A549 (cell line): Measurements from ENCODE around the gene LRP4.

Experiments
- ATOH8 ChIP-seq: fragments of 250-450 bp; sonication (Bioruptor Pico); IDR thresholded peaks from 2 replicates; pipeline ENCODE4 v1.5.0; 2020; ENCODE audit warnings: low read depth, mild to moderate bottlenecking, moderate library complexity
- CTCF ChIP-seq: fragments of >200 bp; sonication (Bioruptor Twin); formaldehyde crosslinking; IDR thresholded peaks from 3 replicates; pipeline ENCODE4 v1.5.1; 2016
- EP300 ChIP-seq, 2 experiments: fragments of >200 bp; sonication (Bioruptor Twin); formaldehyde crosslinking; IDR thresholded peaks; 2 replicates in 1 of 2; 3 replicates in 1 of 2; pipeline ENCODE4 v1.6.1; 2016 to 2017
- HEYL ChIP-seq: fragments of 250-450 bp; sonication (Bioruptor Pico); IDR thresholded peaks from 2 replicates; pipeline ENCODE4 v1.8.0; 2021; ENCODE audit warnings: mild to moderate bottlenecking, moderate library complexity
- JUN ChIP-seq, 2 experiments: fragments of >200 bp; sonication (Bioruptor Twin); formaldehyde crosslinking; IDR thresholded peaks; 2 replicates in 1 of 2; 3 replicates in 1 of 2; pipeline ENCODE4 v1.6.1; 2016 to 2017
- MAX ChIP-seq: IDR thresholded peaks from 2 replicates; pipeline ENCODE4 v1.6.1; 2012
- POLR2A ChIP-seq: IDR thresholded peaks from 2 replicates; pipeline ENCODE4 v1.6.1; 2012; ENCODE audit warnings: mild to moderate bottlenecking, low read length
- RAD21 ChIP-seq, 2 experiments: fragments of >200 bp in 1 of 2; sonication (Bioruptor Twin) in 1 of 2; formaldehyde crosslinking in 1 of 2; IDR thresholded peaks in 1 of 2; conservative IDR thresholded peaks in 1 of 2; 2 replicates in 1 of 2; 3 replicates in 1 of 2; pipeline ENCODE4 v1.6.1; 2012 to 2018; ENCODE audit warnings: inconsistent platforms in 1 of 2
- RNF2 ChIP-seq: fragments of 200-600 bp; sonication (generic); IDR thresholded peaks from 2 replicates; pipeline ENCODE4 v1.6.1; 2016; ENCODE audit warnings: low read depth, mild to moderate bottlenecking, antibody characterized with exemption, moderate library complexity, borderline replicate concordance
- TF ChIP-seq, protein P1 (sequence below): IDR thresholded peaks from 2 replicates; pipeline ENCODE4 v1.6.1; 2012
- TF ChIP-seq, protein P2 (sequence below): fragments of 250-450 bp; sonication (Bioruptor Pico); IDR thresholded peaks from 2 replicates; pipeline ENCODE4 v1.5.0; 2021; ENCODE audit warnings: mild to moderate bottlenecking, moderate library complexity, borderline replicate concordance

DNA sequence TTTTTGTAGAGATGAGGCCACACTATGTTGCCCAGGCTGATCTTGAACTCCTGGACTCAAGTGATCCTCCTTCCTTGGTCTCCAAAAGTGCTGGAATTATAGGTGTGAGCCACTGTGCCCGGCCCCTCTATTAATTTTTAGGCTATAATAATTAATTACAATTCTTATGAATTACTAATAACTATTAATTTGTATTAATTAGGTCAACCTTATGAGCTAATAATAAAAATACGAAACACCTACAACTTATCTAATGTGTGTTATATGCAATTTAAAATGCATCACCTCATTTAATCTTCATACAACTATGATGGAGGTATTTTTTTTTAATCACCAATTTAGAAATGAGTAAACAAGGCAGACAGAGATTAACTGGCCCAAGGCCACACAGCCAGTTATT lies 26.2 kb downstream of the LRP4 start:
- TF ChIP-seq CTCF, result no peak
- TF ChIP-seq RNF2, result no peak
- no peak for TF ChIP-seq ATOH8 (CRISPR knock-in tag)
- TF ChIP-seq, protein P1, sequence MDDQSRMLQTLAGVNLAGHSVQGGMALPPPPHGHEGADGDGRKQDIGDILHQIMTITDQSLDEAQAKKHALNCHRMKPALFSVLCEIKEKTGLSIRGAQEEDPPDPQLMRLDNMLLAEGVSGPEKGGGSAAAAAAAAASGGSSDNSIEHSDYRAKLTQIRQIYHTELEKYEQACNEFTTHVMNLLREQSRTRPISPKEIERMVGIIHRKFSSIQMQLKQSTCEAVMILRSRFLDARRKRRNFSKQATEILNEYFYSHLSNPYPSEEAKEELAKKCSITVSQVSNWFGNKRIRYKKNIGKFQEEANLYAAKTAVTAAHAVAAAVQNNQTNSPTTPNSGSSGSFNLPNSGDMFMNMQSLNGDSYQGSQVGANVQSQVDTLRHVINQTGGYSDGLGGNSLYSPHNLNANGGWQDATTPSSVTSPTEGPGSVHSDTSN, result no peak
- no peak for TF ChIP-seq MAX
- TF ChIP-seq, protein P2, sequence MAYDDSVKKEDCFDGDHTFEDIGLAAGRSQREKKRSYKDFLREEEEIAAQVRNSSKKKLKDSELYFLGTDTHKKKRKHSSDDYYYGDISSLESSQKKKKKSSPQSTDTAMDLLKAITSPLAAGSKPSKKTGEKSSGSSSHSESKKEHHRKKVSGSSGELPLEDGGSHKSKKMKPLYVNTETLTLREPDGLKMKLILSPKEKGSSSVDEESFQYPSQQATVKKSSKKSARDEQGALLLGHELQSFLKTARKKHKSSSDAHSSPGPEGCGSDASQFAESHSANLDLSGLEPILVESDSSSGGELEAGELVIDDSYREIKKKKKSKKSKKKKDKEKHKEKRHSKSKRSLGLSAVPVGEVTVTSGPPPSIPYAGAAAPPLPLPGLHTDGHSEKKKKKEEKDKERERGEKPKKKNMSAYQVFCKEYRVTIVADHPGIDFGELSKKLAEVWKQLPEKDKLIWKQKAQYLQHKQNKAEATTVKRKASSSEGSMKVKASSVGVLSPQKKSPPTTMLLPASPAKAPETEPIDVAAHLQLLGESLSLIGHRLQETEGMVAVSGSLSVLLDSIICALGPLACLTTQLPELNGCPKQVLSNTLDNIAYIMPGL (CRISPR knock-in tag), result no peak
- no peak for TF ChIP-seq JUN (IDR thresholded peaks at IDR 0.05)
- TF ChIP-seq EP300 (IDR thresholded peaks at IDR 0.05), result no peak
- TF ChIP-seq HEYL (CRISPR knock-in tag), result no peak
- no peak for TF ChIP-seq RAD21 (conservative IDR thresholded peaks at IDR 0.05 in 1 of 2, IDR thresholded peaks at IDR 0.05 in 1 of 2)
- TF ChIP-seq POLR2A, result no peak
